ENCODE results near the gene HAUS7. TPM values are rescaled to one million over a fixed set of nuclear protein-coding genes. Genes with fewer than 3 reads are reported as not detected.

The HAUS7 gene
- total RNA-seq, 3 donors from 2014 or later, result 19.0 to 26.2 (median 21.9) TPM

DNA sequence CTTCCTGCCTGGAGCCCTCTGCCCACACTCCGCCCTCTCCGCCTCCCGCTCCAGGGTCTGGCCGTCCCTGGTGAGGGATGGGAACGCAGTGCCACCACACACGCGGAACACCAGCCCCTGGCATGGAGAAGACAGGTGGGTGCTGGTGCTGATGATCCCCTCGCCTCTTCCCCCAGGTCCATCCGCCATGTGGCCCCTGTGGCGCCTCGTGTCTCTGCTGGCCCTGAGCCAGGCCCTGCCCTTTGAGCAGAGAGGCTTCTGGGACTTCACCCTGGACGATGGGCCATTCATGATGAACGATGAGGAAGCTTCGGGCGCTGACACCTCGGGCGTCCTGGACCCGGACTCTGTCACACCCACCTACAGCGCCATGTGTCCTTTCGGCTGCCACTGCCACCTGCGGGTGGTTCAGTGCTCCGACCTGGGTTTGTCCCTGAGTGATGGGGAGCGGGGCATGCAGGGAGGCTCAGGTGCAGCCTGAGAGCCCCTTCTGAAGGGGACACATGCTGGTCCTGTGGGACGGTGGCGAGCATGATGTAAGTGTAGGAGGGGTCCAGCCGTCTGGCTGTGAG is 34.2 kb upstream of the HAUS7 start:
- H3K4me1 ChIP-seq, result no peaks in the 10 kb centered on the region
- no peaks in the 10 kb centered on the region for H3K36me3 ChIP-seq
- peaks cover 0 to 79% of the 10 kb centered on the region in 2 donors for H3K27me3 ChIP-seq
- intact Hi-C loops (cut with DNase I; ENCODE audit: low total_unique reads), result no loop called here
- no peak for DNase-seq (ENCODE audit: low spot score in 2 of 2)
- TF ChIP-seq CTCF (IDR thresholded peaks at IDR 0.05), result no peak
- no peak for TF ChIP-seq POLR2A (IDR thresholded peaks at IDR 0.05)
- H3K4me3 ChIP-seq, result no peak overlapping the region
- no peak overlapping the region for H3K27ac ChIP-seq
- no peaks in the 10 kb centered on the region for H3K9me3 ChIP-seq

DNA sequence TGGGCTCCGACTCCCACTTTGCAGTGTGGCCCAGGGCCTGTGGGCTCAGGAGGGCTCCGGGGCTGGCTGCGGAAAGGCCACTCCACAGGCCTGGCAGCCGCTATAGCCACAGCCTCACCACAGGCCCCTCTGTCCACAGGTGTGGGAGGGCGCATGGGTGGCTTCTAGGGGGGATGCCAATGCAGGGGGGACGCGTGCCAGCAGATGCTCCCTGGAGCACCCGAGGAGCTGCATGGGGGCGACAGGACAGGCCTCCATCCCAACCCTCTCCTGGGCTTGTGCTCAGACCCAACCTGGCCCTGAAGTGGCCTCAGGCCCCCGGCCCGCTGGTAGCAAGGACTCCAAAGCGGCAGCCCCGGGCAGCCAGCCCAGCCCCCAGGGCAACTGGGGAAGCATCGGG is 32.4 kb upstream of the HAUS7 start:
- H3K36me3 ChIP-seq, result no peaks in the 10 kb centered on the region
- H3K4me3 ChIP-seq, result no peak overlapping the region
- H3K27me3 ChIP-seq, result peaks cover 5 to 83% of the 10 kb centered on the region in 2 donors
- TF ChIP-seq POLR2AphosphoS5 (IDR thresholded peaks at IDR 0.05), result no peak
- no peak for TF ChIP-seq POLR2A (IDR thresholded peaks at IDR 0.05)
- no peak for TF ChIP-seq CTCF (IDR thresholded peaks at IDR 0.05)
- DNase-seq (ENCODE audit: low spot score in 2 of 2), result no peak
- no peaks in the 10 kb centered on the region for H3K9me3 ChIP-seq
- intact Hi-C loops (cut with DNase I; ENCODE audit: low total_unique reads), result no loop called here
- H3K4me1 ChIP-seq, result no peaks in the 10 kb centered on the region
- H3K27ac ChIP-seq, result no peak overlapping the region

DNA sequence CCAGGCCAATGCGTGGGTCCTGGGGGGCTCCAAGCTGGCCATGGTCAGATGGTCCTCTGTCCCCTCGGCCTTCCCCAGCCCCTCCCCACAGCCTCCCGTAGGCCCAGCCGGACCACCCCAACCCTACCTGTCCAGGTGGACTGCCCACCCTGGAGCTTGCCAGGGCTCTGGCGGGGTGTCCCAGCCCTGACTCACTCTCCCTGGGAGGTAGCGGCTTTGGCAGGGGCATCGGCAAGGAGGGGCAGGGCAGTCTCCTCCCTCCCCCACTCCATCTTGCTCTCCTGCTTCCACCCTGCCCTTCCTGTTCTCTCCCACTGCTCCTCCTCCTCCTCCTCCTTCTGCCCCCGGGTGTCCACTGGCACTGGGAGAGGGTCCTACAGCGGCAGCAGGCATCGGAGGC is 31.8 kb upstream of the HAUS7 start:
- Histone ChIP-seq H3K9me3 (no peaks in the 10 kb centered on the region), H3K36me3 (no peaks in the 10 kb centered on the region), H3K4me3 (no peak overlapping the region), H3K27me3 (peaks cover 5 to 81% of the 10 kb centered on the region in 2 donors), H3K4me1 (no peaks in the 10 kb centered on the region), H3K27ac (no peak overlapping the region)
- intact Hi-C loops (cut with DNase I; ENCODE audit: low total_unique reads), result no loop called here
- TF ChIP-seq CTCF (IDR thresholded peaks at IDR 0.05) (no peak), POLR2A (IDR thresholded peaks at IDR 0.05) (no peak), POLR2AphosphoS5 (IDR thresholded peaks at IDR 0.05) (no peak)
- no peak for DNase-seq (ENCODE audit: low spot score in 2 of 2)

- no peak overlapping the region for H3K4me3 ChIP-seq
- intact Hi-C loops (cut with DNase I; ENCODE audit: low total_unique reads), result no loop called here
- H3K9me3 ChIP-seq, result no peaks in the 10 kb centered on the region
- DNase-seq (ENCODE audit: low spot score in 2 of 2), result no peak
- H3K4me1 ChIP-seq, result no peaks in the 10 kb centered on the region
- H3K27ac ChIP-seq, result peak overlapping the region in 1 of 2 donors; percentile 25
- H3K27me3 ChIP-seq, result peaks cover 5 to 76% of the 10 kb centered on the region in 2 donors
- H3K36me3 ChIP-seq, result no peaks in the 10 kb centered on the region
- TF ChIP-seq CTCF (IDR thresholded peaks at IDR 0.05) (no peak), POLR2A (IDR thresholded peaks at IDR 0.05) (no peak), POLR2AphosphoS5 (IDR thresholded peaks at IDR 0.05) (no peak)
Observed at GRCh38 chrX:153501530-153501929, 31.2 kb upstream of the HAUS7 start.

DNA sequence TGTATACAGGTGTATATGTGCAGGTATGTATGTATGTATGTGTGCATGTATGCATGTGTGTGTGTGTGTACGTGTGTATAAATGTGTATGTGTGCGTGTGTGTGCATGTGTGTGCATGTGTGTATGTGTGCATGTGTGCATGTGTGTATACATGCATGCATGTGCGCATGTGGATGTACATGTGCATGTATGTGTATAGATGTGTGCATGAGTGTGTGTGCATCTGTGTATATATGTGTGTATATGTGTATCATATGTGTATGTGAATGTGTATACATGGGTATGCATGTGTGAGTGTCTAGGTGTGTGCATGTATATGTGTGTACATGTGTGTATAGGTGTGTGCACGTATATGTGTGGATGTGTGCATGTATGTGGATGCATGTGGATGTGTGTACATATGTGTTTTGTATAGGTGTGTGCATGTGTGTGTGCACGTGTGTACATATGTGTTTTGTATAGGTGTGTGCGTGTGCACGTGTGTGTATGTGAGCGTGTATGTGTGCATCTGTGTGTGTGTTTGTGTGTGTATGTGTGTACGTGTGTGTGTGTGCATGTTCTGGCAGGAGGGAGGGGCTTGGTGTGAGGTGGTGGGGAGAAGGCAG is 30.4 kb upstream of the HAUS7 start:
- Histone ChIP-seq H3K4me1 (no peaks in the 10 kb centered on the region), H3K4me3 (no peak overlapping the region), H3K27ac (no peak overlapping the region), H3K27me3 (peaks cover 5 to 76% of the 10 kb centered on the region in 2 donors), H3K36me3 (no peaks in the 10 kb centered on the region), H3K9me3 (no peaks in the 10 kb centered on the region)
- no peak for DNase-seq (ENCODE audit: low spot score in 2 of 2)
- intact Hi-C loops (cut with DNase I; ENCODE audit: low total_unique reads), result no loop called here
- no peak for TF ChIP-seq CTCF (IDR thresholded peaks at IDR 0.05)
- no peak for TF ChIP-seq POLR2A (IDR thresholded peaks at IDR 0.05)
- no peak for TF ChIP-seq POLR2AphosphoS5 (IDR thresholded peaks at IDR 0.05)

Data from breast epithelium (tissue), 4 donors.